Measurements from ENCODE around the gene CCDC197.

DNA sequence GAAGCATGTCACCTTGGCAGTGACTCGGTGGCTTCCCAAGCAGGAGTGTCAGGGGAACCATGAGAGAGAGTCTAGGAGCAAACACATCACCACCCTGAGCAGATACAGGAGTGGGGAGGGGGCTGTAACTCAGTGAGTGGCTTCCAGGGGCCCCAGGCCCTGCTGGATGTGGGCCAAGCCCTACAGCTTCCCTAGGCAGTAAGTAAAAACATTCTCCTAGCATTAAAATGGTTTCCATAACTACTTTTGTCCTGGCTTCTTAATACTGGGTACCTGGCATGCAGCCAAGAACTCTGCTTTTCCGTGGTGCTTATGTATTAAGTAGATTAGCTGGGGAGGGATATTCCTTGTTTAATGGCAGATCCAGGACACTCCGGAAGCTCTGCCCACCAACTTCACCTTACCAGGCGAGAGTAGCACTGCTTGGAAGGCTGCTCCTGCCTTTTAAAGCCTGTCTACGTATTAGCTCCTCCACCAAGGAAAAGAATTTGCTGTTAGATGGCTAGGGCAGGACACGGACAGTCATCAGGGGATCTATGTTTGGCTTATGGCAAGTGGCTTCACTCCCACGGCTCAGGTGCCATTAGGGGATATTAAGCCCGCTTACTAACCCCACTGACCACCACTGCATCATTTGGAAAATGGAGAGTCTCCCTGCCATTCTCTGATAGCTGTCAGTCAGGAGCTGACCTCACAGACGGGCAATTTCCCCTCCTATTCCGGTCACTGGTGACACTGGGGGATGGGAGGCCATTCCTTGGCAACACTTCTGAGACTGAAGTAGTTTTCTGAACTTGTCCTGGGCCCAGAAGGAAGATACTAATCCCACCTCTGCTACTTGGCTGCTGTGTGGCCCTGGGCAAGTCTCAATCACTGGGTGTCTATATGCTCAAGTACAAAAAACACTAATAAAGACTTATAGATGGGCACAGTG is 51.9 kb downstream of the CCDC197 start:
- no peak for TF ChIP-seq CTCF (conservative IDR thresholded peaks at IDR 0.05; ENCODE audit: low read depth, low read length)
- TF ChIP-seq POLR2A (IDR thresholded peaks at IDR 0.05; ENCODE audit: low read depth, low read length): no peak
- no peak for TF ChIP-seq CEBPB (IDR thresholded peaks at IDR 0.05; ENCODE audit: low read depth, low read length)
- TF ChIP-seq USF2 (IDR thresholded peaks at IDR 0.05; ENCODE audit: low read depth, low read length): no peak
- no peak for TF ChIP-seq RAD21 (IDR thresholded peaks at IDR 0.05; ENCODE audit: low read length)

Data from IMR-90 (cell line).